Gastrocnemius medialis (tissue), 4 donors: Measurements from ENCODE around the gene GSTK1.

Source experiments
- POLR2A ChIP-seq, 2 donors: fragments of 450-650 bp; IDR thresholded peaks; one replicate each; pipeline ENCODE4 v1.6.1; 2017; ENCODE audit warnings: antibody characterized with exemption in 2 of 2, mild to moderate bottlenecking in 2 of 2, moderate library complexity in 2 of 2
- TF ChIP-seq, protein P1 (sequence below), 5 experiments: fragments of 450-650 bp in 3 of 5; fragments of 200-600 bp in 2 of 5; sonication (generic) in 2 of 5; IDR thresholded peaks in 4 of 5; conservative IDR thresholded peaks in 1 of 5; 1 replicate in 4 of 5; 2 replicates in 1 of 5; pipeline ENCODE4 v1.5.1; 2016 to 2019; ENCODE audit warnings: antibody characterized with exemption in 5 of 5, mild to moderate bottlenecking in 3 of 5, moderate library complexity in 3 of 5

DNA sequence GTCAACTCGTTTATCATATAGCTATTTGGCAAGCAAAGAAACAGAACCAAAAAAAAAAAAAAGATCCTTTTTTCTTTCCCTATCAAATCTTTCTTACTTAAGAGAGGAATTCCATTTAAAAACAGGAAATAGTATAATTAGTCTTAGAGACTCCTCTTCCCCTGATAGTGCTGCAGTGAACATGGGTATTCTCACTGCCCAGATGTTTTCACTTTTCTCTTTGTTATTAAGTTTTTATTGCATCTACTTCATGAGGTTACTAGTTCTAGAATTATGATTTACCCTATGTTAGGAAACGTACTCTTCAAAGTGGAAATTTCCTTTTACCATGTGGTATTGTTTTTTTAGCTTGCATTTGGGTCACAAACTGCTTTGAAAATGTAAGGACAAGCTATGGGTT is 33.4 kb downstream of the GSTK1 start:
- no peak for TF ChIP-seq POLR2A (IDR thresholded peaks at IDR 0.05)
- TF ChIP-seq, protein P1, sequence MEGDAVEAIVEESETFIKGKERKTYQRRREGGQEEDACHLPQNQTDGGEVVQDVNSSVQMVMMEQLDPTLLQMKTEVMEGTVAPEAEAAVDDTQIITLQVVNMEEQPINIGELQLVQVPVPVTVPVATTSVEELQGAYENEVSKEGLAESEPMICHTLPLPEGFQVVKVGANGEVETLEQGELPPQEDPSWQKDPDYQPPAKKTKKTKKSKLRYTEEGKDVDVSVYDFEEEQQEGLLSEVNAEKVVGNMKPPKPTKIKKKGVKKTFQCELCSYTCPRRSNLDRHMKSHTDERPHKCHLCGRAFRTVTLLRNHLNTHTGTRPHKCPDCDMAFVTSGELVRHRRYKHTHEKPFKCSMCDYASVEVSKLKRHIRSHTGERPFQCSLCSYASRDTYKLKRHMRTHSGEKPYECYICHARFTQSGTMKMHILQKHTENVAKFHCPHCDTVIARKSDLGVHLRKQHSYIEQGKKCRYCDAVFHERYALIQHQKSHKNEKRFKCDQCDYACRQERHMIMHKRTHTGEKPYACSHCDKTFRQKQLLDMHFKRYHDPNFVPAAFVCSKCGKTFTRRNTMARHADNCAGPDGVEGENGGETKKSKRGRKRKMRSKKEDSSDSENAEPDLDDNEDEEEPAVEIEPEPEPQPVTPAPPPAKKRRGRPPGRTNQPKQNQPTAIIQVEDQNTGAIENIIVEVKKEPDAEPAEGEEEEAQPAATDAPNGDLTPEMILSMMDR (IDR thresholded peaks at IDR 0.05 in 4 of 5, conservative IDR thresholded peaks at IDR 0.05 in 1 of 5), result no peak
